GM13976 (cell line): Measurements from ENCODE around the gene DEGS2.

Source experiments
- DNase-seq: peaks from one replicate; pipeline ENCODE4 v3.0.0; 2012; ENCODE audit warnings: low spot score
- CTCF ChIP-seq: IDR thresholded peaks from 2 replicates; pipeline ENCODE4 v1.5.1; 2012; ENCODE audit warnings: borderline replicate concordance, mild to moderate bottlenecking; ENCODE audit not compliant: insufficient read depth; ENCODE audit errors: extremely low read depth, missing control alignments, control extremely low read depth
- in situ Hi-C: fragments of 300-500 bp; cut with MboI; formaldehyde crosslinking; loops from one replicate; pipeline ENCODE4 v1.12.0; 2022; ENCODE audit warnings: low sequenced_read_pairs, mixed read lengths, inconsistent platforms; ENCODE audit not compliant: unreplicated experiment

Gene DEGS2

GRCh38 chr14:100143934-100144333 is 15.5 kb downstream of the DEGS2 start:
- DNase-seq, result no peak
- in situ Hi-C loops, result no loop called here
- no peak for TF ChIP-seq CTCF

- in situ Hi-C loops, result no loop called here
- TF ChIP-seq CTCF, result no peak
- no peak for DNase-seq
Observed at GRCh38 chr14:100143523-100143922, 15.9 kb downstream of the DEGS2 start.

- in situ Hi-C loops, result no loop called here
- TF ChIP-seq CTCF, result no peak
- DNase-seq, result no peak
Observed at GRCh38 chr14:100142073-100143040, 17.1 kb downstream of the DEGS2 start.

- TF ChIP-seq CTCF, result no peak
- no peak for DNase-seq
- in situ Hi-C loops, result no loop called here
Observed at GRCh38 chr14:100141098-100141497, 18.3 kb downstream of the DEGS2 start.

GRCh38 chr14:100140452-100141078 is 18.9 kb downstream of the DEGS2 start:
- no peak for DNase-seq
- TF ChIP-seq CTCF, result no peak
- in situ Hi-C loops, result no loop called here

GRCh38 chr14:100138955-100139354 is 20.5 kb downstream of the DEGS2 start:
- in situ Hi-C loops, result no loop called here
- no peak for TF ChIP-seq CTCF
- DNase-seq, result no peak
